Measurements from ENCODE around the gene BACE2. TPM values are rescaled to one million over a fixed set of nuclear protein-coding genes. Genes with fewer than 3 reads are reported as not detected.
A peak's percentile ranks its signal among the peaks of the same experiment; 100 is the strongest.

Gene BACE2
- total RNA-seq, 1 experiment from 2014 or later = 40.8 TPM

DNA sequence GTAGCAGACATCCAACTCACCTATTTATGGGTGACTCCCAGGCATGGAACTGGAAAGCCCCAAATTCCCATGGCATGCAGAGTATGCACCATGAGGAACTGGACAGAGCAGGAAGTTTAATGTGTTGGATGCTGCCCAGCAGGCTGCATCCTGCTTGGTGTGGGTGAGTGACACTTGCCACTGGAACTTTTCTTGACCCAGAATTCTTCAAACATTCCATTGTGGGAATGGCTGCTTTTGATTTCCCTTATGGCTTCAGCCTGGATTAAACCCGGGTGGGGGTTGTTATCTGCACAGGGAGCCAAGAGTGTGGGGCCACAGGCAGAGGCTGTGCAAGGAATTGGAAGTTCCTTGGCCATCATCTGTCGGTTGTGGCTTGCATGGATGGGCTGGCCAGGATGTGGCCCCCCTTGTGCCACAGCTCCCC, 26.9 kb upstream of the BACE2 start:
- CTCF ChIA-PET = no interaction called here
- DNase-seq = peak; percentile 45 to 52

DNA sequence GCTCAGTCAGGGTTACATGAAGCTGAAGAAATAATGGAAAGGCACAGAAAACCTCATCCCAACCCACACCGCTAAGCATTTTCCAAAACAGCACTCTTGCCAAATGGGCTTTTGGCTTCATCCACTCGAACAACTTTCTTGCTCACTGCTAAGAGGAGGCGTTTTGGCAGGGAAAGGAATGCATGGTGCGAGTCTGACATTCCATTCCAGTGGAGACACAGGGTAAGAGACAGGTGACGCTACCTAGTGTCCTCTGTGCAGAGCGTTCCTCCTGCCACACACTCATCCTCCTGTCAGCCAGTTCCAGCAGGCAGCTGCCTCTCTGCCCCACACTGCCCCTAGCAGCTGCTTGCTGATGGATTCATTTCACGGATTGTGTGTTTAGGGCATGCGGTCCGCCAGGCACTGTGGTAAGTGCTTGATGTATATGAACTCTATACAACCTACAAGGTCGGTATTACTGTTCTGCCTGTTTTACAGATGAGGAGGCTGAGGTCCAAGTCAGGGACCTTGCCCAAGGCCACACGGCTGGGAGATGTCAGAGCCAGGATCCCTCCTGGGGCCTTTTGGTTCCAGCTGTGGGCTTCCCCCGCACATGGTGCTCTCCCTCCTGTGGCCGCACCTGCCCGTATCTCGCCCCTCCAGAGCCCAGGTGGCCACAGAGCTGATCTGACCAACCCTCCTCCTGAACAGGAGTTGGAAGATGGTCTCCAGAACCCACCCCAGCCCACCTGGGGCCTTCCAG, 25.7 kb upstream of the BACE2 start:
- Histone ChIP-seq H3K4me2 (no peak overlapping the region), H3K27ac (0 out of 2 replicates have a peak overlapping the region, but pooled peaks have one; percentile 16)
- CTCF ChIA-PET = no interaction called here

More for the DNA sequence above, 26.9 kb upstream of the BACE2 start:
- H3K4me1 ChIP-seq (replicated peaks; ENCODE audit: insufficient read depth) = no peaks in the 10 kb centered on the region
- no peaks in the 10 kb centered on the region for H3K27me3 ChIP-seq (ENCODE audit: insufficient read depth, low read depth)
- no peak overlapping the region for H3K4me3 ChIP-seq
- intact Hi-C loops (cut with micrococcal nuclease; ENCODE audit: unreplicated experiment) = no loop called here
- no peaks in the 10 kb centered on the region for H3K36me3 ChIP-seq (ENCODE audit: low read depth)
- no TSS peak for BruUV-seq (replicated peaks)
- POLR2A ChIA-PET (ENCODE audit: unreplicated experiment) = no interaction called here
- no peak for TF ChIP-seq EZH2 (IDR thresholded peaks at IDR 0.05; ENCODE audit: low read depth)
- TF ChIP-seq, protein P1, sequence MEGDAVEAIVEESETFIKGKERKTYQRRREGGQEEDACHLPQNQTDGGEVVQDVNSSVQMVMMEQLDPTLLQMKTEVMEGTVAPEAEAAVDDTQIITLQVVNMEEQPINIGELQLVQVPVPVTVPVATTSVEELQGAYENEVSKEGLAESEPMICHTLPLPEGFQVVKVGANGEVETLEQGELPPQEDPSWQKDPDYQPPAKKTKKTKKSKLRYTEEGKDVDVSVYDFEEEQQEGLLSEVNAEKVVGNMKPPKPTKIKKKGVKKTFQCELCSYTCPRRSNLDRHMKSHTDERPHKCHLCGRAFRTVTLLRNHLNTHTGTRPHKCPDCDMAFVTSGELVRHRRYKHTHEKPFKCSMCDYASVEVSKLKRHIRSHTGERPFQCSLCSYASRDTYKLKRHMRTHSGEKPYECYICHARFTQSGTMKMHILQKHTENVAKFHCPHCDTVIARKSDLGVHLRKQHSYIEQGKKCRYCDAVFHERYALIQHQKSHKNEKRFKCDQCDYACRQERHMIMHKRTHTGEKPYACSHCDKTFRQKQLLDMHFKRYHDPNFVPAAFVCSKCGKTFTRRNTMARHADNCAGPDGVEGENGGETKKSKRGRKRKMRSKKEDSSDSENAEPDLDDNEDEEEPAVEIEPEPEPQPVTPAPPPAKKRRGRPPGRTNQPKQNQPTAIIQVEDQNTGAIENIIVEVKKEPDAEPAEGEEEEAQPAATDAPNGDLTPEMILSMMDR (conservative IDR thresholded peaks at IDR 0.05) = no peak
- no peak overlapping the region for H3K27ac ChIP-seq
- H2AFZ ChIP-seq = no peak overlapping the region
- no peaks in the 10 kb centered on the region for H3F3A ChIP-seq (ENCODE audit: insufficient read depth, low read depth)
- no peaks in the 10 kb centered on the region for H3K79me2 ChIP-seq (ENCODE audit: low read depth)
- no peaks in the 10 kb centered on the region for H3K9me3 ChIP-seq (ENCODE audit: insufficient read depth, low read depth)
- no peaks in the 10 kb centered on the region for H3K9me2 ChIP-seq (ENCODE audit: insufficient read depth)
- no peak overlapping the region for H3K4me2 ChIP-seq
- H4K20me1 ChIP-seq (ENCODE audit: insufficient read depth) = no peaks in the 10 kb centered on the region

DNA sequence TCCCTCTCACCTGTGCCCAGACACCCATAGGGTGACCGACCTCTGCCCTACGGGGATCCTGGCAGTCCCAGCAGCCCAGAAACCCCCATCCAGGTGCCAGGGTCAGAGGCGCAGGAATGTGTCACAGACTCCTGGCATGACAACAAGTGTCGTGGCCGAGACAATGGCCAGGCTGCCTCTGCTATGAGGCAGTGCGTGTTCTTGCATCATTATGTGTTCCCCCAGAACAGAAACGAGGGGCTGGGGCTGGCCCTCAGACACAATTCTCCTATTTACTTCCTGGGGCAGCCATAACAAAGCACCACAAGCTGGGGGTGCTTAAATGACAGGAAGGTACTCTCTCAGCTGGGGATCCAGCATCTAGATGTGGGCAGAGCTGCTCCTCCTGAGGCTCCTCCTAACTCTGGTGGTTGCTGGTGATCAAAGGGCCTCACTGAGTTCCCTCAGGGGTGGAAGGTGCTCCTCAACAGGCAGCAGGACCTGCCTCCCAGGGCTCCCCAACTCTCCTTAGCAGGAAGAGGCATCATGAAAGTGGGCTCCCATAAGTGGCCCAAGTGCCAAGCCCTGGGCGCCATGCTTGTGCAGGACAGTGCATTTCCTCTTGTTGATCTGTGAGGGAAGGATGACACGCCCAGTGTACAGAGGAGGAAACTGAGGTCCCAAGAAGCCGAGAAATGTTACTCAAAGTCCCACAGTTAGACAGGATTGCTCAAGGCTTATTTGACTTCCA, 24.2 kb upstream of the BACE2 start:
- Histone ChIP-seq H2AFZ (no peak overlapping the region), H3F3A (ENCODE audit: insufficient read depth, low read depth) (no peaks in the 10 kb centered on the region), H3K27ac (no peak overlapping the region), H3K9me2 (ENCODE audit: insufficient read depth) (no peaks in the 10 kb centered on the region), H3K36me3 (ENCODE audit: low read depth) (no peaks in the 10 kb centered on the region), H4K20me1 (ENCODE audit: insufficient read depth) (no peaks in the 10 kb centered on the region), H3K27me3 (ENCODE audit: insufficient read depth, low read depth) (no peaks in the 10 kb centered on the region; the same call in 1 of the 2 replicates), H3K4me2 (no peak overlapping the region), H3K4me3 (no peak overlapping the region), H3K79me2 (ENCODE audit: low read depth) (no peaks in the 10 kb centered on the region), H3K9me3 (ENCODE audit: insufficient read depth, low read depth) (no peaks in the 10 kb centered on the region), H3K4me1 (replicated peaks; ENCODE audit: insufficient read depth) (no peaks in the 10 kb centered on the region)
- CTCF ChIA-PET = no interaction called here
- DNase-seq = no peak
- no TSS peak for BruUV-seq (replicated peaks)
- intact Hi-C loops (cut with micrococcal nuclease; ENCODE audit: unreplicated experiment) = no loop called here
- POLR2A ChIA-PET (ENCODE audit: unreplicated experiment) = no interaction called here
- TF ChIP-seq, protein P1 (conservative IDR thresholded peaks at IDR 0.05) = no peak
- TF ChIP-seq EZH2 (IDR thresholded peaks at IDR 0.05; ENCODE audit: low read depth) = no peak

More for the DNA sequence above, 25.7 kb upstream of the BACE2 start:
- POLR2A ChIA-PET (ENCODE audit: unreplicated experiment) = interaction anchor here (0.5 to 0.7 kb wide), 2 partner anchors 72 to 78 kb away, joined by 3 to 7 read pairs; no protein-coding TSS in a partner anchor
- H3K36me3 ChIP-seq (ENCODE audit: low read depth) = no peaks in the 10 kb centered on the region
- H4K20me1 ChIP-seq (ENCODE audit: insufficient read depth) = no peaks in the 10 kb centered on the region
- H3K4me3 ChIP-seq = no peak overlapping the region
- no peak for TF ChIP-seq EZH2 (IDR thresholded peaks at IDR 0.05; ENCODE audit: low read depth)
- TF ChIP-seq, protein P1 (conservative IDR thresholded peaks at IDR 0.05) = no peak
- H3K9me3 ChIP-seq (ENCODE audit: insufficient read depth, low read depth) = no peaks in the 10 kb centered on the region
- no peaks in the 10 kb centered on the region for H3K4me1 ChIP-seq (replicated peaks; ENCODE audit: insufficient read depth)
- DNase-seq = peak in 1 of 2 experiments; percentile 53
- H3K9me2 ChIP-seq (ENCODE audit: insufficient read depth) = no peaks in the 10 kb centered on the region
- no peaks in the 10 kb centered on the region; the same call in 1 of the 2 replicates for H3K27me3 ChIP-seq (ENCODE audit: insufficient read depth, low read depth)
- H2AFZ ChIP-seq = no peak overlapping the region
- no peaks in the 10 kb centered on the region for H3K79me2 ChIP-seq (ENCODE audit: low read depth)
- intact Hi-C loops (cut with micrococcal nuclease; ENCODE audit: unreplicated experiment) = no loop called here
- BruUV-seq (replicated peaks) = no TSS peak
- H3F3A ChIP-seq (ENCODE audit: insufficient read depth, low read depth) = no peaks in the 10 kb centered on the region
